ENCODE data around the gene GPAT2.
"Not testable (repeated sequence)": the region's sequence is repeated elsewhere in the genome, so short reads cannot be mapped to it uniquely, and the experiment has no call there.

The GPAT2 gene

GRCh38 chr2:96065954-96066353 lies 31.2 kb upstream of the GPAT2 start:
- in situ Hi-C loops (cut with MboI; ENCODE audit: low pct_unique_long_range_greater_than_20kb, low sequenced_read_pairs); DNase-seq: not testable (repeated sequence)

- no peak for DNase-seq
- in situ Hi-C loops (cut with MboI; ENCODE audit: low pct_unique_long_range_greater_than_20kb, low sequenced_read_pairs), result no loop called here
These were observed 30.7 kb upstream of the GPAT2 start for GRCh38 chr2:96065381-96065930.

GRCh38 chr2:96064760-96065159 lies 30.0 kb upstream of the GPAT2 start:
- DNase-seq; in situ Hi-C loops (cut with MboI; ENCODE audit: low pct_unique_long_range_greater_than_20kb, low sequenced_read_pairs): not testable (repeated sequence)

DNA sequence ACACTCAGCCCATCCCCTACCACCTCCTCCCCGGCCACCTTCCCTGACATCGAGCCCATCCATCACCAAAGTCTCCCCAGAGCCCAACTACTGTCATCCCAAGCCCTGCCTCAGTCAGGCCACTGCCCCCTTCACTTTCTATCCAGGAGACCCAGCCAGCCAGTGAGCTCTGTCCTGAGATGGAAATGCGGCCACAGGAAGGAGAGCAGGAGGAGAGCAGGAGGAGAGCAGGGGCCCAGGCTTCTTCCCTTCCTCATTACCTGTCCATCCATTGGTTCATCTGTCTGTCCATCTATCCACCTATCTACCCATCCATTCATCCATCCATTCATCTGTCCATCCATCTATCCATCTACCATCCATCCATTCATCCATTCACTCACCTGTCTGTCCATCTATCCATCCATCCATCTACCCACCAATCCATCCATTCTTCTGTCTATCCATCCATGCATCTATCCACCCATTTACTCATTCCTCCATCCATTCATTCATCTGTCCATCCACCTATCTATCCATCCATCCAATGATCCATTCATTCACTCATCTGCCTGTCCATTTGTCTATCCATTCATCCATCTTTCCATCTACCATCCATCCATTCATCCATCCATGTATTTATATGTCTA lies 29.4 kb upstream of the GPAT2 start:
- DNase-seq; in situ Hi-C loops (cut with MboI; ENCODE audit: low pct_unique_long_range_greater_than_20kb, low sequenced_read_pairs): not testable (repeated sequence)

GRCh38 chr2:96063116-96063899 lies 28.6 kb upstream of the GPAT2 start:
- in situ Hi-C loops (cut with MboI; ENCODE audit: low pct_unique_long_range_greater_than_20kb, low sequenced_read_pairs), result not testable (repeated sequence)
- peak; percentile 1 for DNase-seq

DNA sequence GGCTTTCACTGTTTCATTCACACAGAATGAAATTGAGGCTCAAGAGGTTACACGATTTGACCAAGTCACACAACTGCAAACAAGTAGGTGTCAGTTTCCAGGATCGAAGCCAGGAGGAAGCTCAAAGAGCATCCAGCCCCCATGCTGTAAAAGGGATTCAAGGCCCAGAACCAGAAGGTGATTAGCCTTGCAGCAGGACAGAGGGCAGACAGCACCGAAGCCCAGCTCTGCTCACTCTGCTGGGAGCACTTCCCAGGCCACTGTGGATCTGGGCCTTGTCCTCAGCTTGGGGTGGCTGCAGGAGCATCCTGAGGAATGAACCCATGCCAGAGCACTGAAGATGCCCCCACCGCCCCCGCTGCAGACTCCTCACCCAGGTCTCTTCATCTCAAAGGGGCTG lies 27.8 kb upstream of the GPAT2 start:
- in situ Hi-C loops (cut with MboI; ENCODE audit: low pct_unique_long_range_greater_than_20kb, low sequenced_read_pairs); DNase-seq: not testable (repeated sequence)

- in situ Hi-C loops (cut with MboI; ENCODE audit: low pct_unique_long_range_greater_than_20kb, low sequenced_read_pairs); DNase-seq: not testable (repeated sequence)
These were observed 27.2 kb upstream of the GPAT2 start for GRCh38 chr2:96061901-96062300.

DNA sequence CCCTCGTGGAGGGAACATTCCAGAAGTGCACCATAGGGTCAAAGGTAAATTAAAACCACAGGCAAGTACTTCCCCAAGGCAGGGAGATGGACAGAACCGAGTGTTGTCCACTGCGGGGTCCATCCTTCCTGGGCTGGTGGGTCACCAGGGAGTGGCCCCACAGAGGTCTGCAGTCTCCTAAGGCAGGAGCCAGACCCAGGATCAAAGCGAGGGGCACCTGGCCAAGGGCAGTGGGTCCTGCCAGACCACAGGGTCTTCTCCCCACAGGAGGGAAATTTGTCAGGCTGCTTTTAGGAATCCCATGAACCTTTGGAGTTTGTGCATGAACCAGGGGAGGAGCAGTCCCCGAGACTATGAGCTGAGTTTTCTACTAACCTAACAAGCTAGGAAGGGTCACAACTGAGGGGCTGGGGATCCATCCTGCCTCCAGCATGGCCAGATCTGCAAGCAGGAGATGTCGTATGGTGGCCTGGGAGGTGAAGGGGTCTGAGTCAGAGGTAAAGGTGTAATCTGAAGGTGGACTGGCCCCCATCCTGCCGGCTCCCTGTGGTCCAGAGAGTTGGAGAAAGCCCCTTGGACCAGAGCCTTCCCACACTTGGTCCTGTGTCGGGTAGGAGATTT lies 26.6 kb upstream of the GPAT2 start:
- in situ Hi-C loops (cut with MboI; ENCODE audit: low pct_unique_long_range_greater_than_20kb, low sequenced_read_pairs); DNase-seq: not testable (repeated sequence)

GRCh38 chr2:96060325-96060724 lies 25.6 kb upstream of the GPAT2 start:
- DNase-seq; in situ Hi-C loops (cut with MboI; ENCODE audit: low pct_unique_long_range_greater_than_20kb, low sequenced_read_pairs): not testable (repeated sequence)

DNA sequence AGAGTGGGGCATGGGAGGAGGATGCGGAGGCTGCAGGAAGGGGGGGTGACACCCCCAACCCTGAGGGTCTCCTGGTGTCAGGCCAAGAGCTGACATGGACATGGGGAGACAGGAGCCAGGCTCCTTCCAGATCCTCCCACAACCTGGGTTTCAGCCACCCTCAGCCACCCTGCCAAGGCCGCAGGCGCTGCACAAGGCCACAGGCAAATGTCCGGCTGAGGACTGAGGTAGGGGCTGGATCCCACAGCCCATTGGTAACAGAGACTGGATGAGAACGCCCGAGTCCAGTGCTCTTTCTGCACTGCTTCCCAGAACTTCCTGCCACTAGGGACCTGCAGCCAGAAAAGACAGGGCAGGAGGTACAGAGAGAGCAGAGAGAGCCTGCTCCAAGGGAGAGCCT lies 24.7 kb upstream of the GPAT2 start:
- in situ Hi-C loops (cut with MboI; ENCODE audit: low pct_unique_long_range_greater_than_20kb, low sequenced_read_pairs); DNase-seq: not testable (repeated sequence)

- DNase-seq; in situ Hi-C loops (cut with MboI; ENCODE audit: low pct_unique_long_range_greater_than_20kb, low sequenced_read_pairs): not testable (repeated sequence)
These were observed 21.1 kb upstream of the GPAT2 start for GRCh38 chr2:96055830-96056229.

DNA sequence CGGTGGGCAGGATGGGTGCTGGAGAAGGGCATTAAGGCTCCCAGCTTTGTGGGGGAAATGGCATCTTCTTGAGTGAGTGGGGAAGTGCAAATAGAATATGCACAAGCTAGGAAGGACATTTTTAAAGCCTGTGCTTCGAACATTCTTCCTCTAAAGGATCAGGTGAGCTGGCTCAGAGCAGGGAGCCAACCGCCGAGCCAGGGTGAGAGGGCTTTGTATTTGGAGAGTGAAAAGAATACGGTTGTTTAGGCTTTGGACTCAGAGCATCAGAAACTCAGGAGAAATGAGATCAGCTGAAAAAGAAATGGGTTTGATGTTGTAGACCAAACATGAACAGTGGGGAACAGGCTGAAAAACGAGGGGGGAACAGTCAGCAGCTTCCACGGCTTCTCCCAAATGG lies 19.8 kb upstream of the GPAT2 start:
- DNase-seq; in situ Hi-C loops (cut with MboI; ENCODE audit: low pct_unique_long_range_greater_than_20kb, low sequenced_read_pairs): not testable (repeated sequence)

- in situ Hi-C loops (cut with MboI; ENCODE audit: low pct_unique_long_range_greater_than_20kb, low sequenced_read_pairs); DNase-seq: not testable (repeated sequence)
These were observed 18.7 kb upstream of the GPAT2 start for GRCh38 chr2:96053385-96053784.

DNA sequence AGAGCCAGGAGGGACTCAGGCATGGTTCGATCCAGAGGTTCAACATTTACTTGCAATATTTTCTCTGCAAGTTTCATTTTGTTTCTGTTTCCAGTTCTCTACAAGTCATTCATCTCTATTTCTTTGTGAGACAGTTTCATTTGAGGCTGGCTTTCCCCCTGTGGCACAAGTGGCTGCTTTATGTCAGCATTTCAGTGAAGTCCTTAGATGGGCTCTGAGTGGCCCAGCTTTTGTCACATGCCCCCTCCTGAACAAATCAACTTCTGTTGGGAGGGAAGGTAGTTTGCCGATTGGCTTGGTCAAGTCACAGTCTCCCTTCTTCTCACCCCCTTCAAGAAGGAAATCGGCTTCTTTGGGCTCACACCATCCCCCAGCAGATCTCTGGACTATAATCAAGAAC lies 17.9 kb upstream of the GPAT2 start:
- in situ Hi-C loops (cut with MboI; ENCODE audit: low pct_unique_long_range_greater_than_20kb, low sequenced_read_pairs); DNase-seq: not testable (repeated sequence)

DNA sequence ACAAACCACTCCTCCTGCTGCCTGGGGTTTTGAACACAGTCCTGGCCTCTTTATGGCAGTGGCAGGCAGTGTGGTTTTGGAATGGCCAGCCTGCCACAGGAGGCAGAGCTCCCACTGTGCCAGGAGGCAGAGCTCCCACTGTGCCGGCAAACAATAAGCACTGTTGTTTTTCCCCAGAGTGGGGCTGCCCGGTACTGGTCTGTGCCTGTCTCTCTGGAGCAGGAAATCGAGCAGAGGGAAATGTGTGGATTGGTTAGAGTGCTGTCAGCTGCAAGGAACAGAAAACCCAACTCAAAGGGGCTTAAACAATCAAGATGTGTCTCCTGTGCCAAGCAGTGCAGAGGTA lies 15.2 kb upstream of the GPAT2 start:
- in situ Hi-C loops (cut with MboI; ENCODE audit: low pct_unique_long_range_greater_than_20kb, low sequenced_read_pairs); DNase-seq: not testable (repeated sequence)

- in situ Hi-C loops (cut with MboI; ENCODE audit: low pct_unique_long_range_greater_than_20kb, low sequenced_read_pairs), result not testable (repeated sequence)
- peak; percentile 18 for DNase-seq
These were observed 14.6 kb upstream of the GPAT2 start for GRCh38 chr2:96049049-96049916.

GRCh38 chr2:96035554-96035953 lies 838 bp upstream of the GPAT2 start:
- in situ Hi-C loops (cut with MboI; ENCODE audit: low pct_unique_long_range_greater_than_20kb, low sequenced_read_pairs); DNase-seq: not testable (repeated sequence)

DNA sequence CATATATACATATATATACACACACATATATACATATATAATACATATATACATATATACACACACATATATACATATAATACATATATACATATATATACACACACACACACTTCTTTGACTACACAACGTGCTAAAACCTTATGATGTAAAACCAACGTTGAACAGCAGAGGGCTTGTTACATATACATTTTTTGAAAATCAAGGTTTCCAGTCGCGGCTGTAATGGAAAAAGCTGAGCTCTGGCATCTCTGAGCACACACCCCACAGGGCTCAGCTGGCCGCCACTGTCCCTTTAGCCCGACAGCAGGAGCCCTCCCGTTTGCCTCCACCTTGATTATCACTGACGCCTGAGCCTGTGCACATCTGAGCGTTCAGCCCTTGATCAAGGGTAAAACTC lies 719 bp downstream of the GPAT2 start:
- DNase-seq; in situ Hi-C loops (cut with MboI; ENCODE audit: low pct_unique_long_range_greater_than_20kb, low sequenced_read_pairs): not testable (repeated sequence)

Data from KBM-7 (cell line).